Endodermal cell (in vitro differentiated cells): ENCODE results near the gene SNRNP27. TPM values are rescaled to one million over a fixed set of nuclear protein-coding genes. Genes with fewer than 3 reads are reported as not detected.

Experiments used
- DNase-seq: peaks from one replicate; pipeline ENCODE4 v3.0.0-alpha.2; 2017
- H3K27ac ChIP-seq: 2 replicates; pipeline ENCODE4 v1.5.1; 2013; ENCODE audit warnings: mild to moderate bottlenecking, low read depth, low read length, moderate library complexity
- H3K27me3 ChIP-seq: 2 replicates; pipeline ENCODE4 v1.6.1; 2013; ENCODE audit warnings: mild to moderate bottlenecking, low read length, moderate library complexity; ENCODE audit not compliant: insufficient read depth, control insufficient read depth, poor library complexity, severe bottlenecking
- H3K36me3 ChIP-seq: 2 replicates; pipeline ENCODE4 v1.7.0; 2013; ENCODE audit warnings: mild to moderate bottlenecking, low read length, moderate library complexity; ENCODE audit not compliant: control insufficient read depth, insufficient read depth
- H3K4me1 ChIP-seq: one replicate; pipeline ENCODE4 v1.7.0; 2013; ENCODE audit warnings: low read length; ENCODE audit not compliant: control insufficient read depth, insufficient read depth
- H3K4me3 ChIP-seq: 2 replicates; pipeline ENCODE4 v1.5.1; 2013; ENCODE audit warnings: mild to moderate bottlenecking, low read length, moderate library complexity
- H3K9ac ChIP-seq: 2 replicates; pipeline ENCODE4 v1.6.1; 2013; ENCODE audit warnings: mild to moderate bottlenecking, low read length, moderate library complexity; ENCODE audit not compliant: poor library complexity, severe bottlenecking; ENCODE audit errors: extremely low read depth
- H3K9me3 ChIP-seq: 2 replicates; pipeline ENCODE4 v1.6.1; 2013; ENCODE audit warnings: mild to moderate bottlenecking, low read length, moderate library complexity; ENCODE audit not compliant: control insufficient read depth
- H3K27ac Mint-ChIP-seq: 2 replicates; pipeline ENCODE4 v1.8.0; 2020; ENCODE audit warnings: mixed read lengths
- H3K27me3 Mint-ChIP-seq: 2 replicates; pipeline ENCODE4 v1.8.0; 2021; ENCODE audit warnings: mild to moderate bottlenecking, mixed read lengths; ENCODE audit not compliant: insufficient read depth
- H3K36me3 Mint-ChIP-seq: 2 replicates; pipeline ENCODE4 v1.8.0; 2020; ENCODE audit warnings: low read depth, mixed read lengths
- H3K4me1 Mint-ChIP-seq: 2 replicates; pipeline ENCODE4 v1.8.0; 2020; ENCODE audit warnings: mixed read lengths
- H3K4me3 Mint-ChIP-seq: 2 replicates; pipeline ENCODE4 v1.8.0; 2020; ENCODE audit warnings: mild to moderate bottlenecking, moderate library complexity, mixed read lengths
- H3K9me3 Mint-ChIP-seq: 2 replicates; pipeline ENCODE4 v1.8.0; 2020; ENCODE audit warnings: mild to moderate bottlenecking, mixed read lengths
- WGBS, 2 experiments: methylation state at CpG; one replicate each; pipeline versions ENCODE4 v1.1.5 to v1.1.7; 2013; ENCODE audit warnings: missing lambda C conversion rate in 2 of 2, mixed read lengths in 1 of 2; ENCODE audit not compliant: insufficient coverage in 1 of 2, insufficient read length in 1 of 2; 5-methylcytosine and 5-hydroxymethylcytosine counted together
- total RNA-seq, 2 donors: library from RNA; stranded (reverse); fragmentation: NEBNext Ultra II Directional in 1 of 2; extraction: Animal tissue kit (Norgen Biotek cat#: 25700) in 1 of 2; gene quantifications; 2 replicates in 1 of 2; 3 replicates in 1 of 2; pipeline ENCODE4 v1.2.1, GENCODE V29; 2021
- TF ChIP-seq, protein P1 (sequence below): fragments of 200-600 bp; sonication (generic); conservative IDR thresholded peaks from 2 replicates; pipeline ENCODE4 v1.5.0; 2021; ENCODE audit warnings: antibody characterized with exemption, mild to moderate bottlenecking

SNRNP27 gene
- total RNA-seq, 2 donors from 2014 or later, result 56.2 to 64.9 TPM

DNA sequence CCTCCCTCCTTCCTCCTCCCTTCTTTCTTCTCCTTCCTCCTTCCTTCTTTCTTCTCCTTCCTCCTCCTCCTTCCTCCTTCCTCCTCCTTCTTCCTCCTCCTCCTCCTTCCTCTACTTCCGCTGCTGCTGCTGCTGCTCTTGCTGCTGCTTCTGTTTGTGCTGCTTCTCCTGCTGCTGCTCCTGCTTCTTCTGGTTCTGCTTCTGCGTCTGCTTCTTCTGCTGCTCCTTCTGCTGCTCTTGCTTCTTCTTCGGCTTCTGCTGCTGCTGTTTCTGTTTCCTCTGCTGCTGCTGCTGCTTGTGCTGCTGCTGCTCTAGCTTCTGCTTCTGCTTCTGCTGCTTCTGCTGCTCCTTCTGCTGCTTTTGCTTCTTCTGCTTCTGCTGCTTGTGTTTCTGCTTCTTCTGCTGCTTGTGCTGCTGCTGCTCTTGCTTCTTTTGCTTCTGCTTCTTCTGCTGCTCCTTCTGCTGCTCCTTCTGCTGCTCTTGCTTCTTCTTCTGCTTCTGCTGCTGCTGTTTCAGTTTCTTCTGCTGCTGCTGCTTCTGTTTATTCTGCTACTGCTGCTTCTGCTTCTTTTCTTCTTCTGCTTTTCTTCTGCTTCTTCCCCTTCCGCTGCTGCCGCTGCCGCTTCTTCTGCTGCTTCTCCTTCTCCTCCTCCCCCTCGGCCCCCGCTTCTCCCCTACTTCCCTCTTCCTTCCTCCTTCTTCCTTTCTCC, 8.6 kb downstream of the SNRNP27 start:
- DNase-seq, result no peak
- no peak overlapping the region for H3K4me3 Mint-ChIP-seq
- Histone ChIP-seq H3K9me3 (no peaks in the 10 kb centered on the region), H3K36me3 (peaks cover 77% of the 10 kb centered on the region), H3K9ac (no peak overlapping the region), H3K4me1 (no peaks in the 10 kb centered on the region), H3K27me3 (no peaks in the 10 kb centered on the region), H3K27ac (no peak overlapping the region), H3K4me3 (no peak overlapping the region)
- TF ChIP-seq, protein P1, sequence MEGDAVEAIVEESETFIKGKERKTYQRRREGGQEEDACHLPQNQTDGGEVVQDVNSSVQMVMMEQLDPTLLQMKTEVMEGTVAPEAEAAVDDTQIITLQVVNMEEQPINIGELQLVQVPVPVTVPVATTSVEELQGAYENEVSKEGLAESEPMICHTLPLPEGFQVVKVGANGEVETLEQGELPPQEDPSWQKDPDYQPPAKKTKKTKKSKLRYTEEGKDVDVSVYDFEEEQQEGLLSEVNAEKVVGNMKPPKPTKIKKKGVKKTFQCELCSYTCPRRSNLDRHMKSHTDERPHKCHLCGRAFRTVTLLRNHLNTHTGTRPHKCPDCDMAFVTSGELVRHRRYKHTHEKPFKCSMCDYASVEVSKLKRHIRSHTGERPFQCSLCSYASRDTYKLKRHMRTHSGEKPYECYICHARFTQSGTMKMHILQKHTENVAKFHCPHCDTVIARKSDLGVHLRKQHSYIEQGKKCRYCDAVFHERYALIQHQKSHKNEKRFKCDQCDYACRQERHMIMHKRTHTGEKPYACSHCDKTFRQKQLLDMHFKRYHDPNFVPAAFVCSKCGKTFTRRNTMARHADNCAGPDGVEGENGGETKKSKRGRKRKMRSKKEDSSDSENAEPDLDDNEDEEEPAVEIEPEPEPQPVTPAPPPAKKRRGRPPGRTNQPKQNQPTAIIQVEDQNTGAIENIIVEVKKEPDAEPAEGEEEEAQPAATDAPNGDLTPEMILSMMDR, result no peak
- H3K27ac Mint-ChIP-seq, result no peak overlapping the region
- peaks cover 60% of the 10 kb centered on the region for H3K36me3 Mint-ChIP-seq
- WGBS, 2 experiments, result 94 to 95% methylated on average over 5 to 8 of the region's 8 CpGs
- H3K9me3 Mint-ChIP-seq, result no peaks in the 10 kb centered on the region
- H3K27me3 Mint-ChIP-seq, result no peaks in the 10 kb centered on the region
- no peaks in the 10 kb centered on the region for H3K4me1 Mint-ChIP-seq

DNA sequence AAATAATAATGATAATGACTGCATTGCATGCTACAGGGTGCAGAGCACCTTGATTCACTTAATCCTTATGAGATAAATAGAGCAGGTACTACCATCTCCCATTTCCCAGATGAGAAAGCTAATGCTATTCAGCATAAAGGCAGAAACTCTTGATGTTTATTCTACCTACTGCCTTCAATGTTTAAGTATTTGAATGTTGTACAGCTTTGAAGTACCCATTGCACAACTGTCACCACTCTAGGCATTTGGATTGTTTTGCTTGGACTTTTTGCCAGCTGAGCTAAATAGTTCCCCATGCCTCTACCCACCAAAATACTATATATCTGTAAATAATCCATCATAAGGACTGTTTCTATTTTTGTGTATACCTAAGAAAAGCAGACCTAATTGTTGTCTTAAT, 13.5 kb downstream of the SNRNP27 start:
- TF ChIP-seq, protein P1, result no peak
- H3K9me3 ChIP-seq, result no peaks in the 10 kb centered on the region
- H3K27me3 ChIP-seq, result no peaks in the 10 kb centered on the region
- Mint-ChIP-seq H3K27ac (no peak overlapping the region), H3K36me3 (peaks cover 34% of the 10 kb centered on the region), H3K4me3 (no peak overlapping the region), H3K4me1 (no peaks in the 10 kb centered on the region), H3K27me3 (no peaks in the 10 kb centered on the region), H3K9me3 (no peaks in the 10 kb centered on the region)
- H3K27ac ChIP-seq, result no peak overlapping the region
- no peaks in the 10 kb centered on the region for H3K4me1 ChIP-seq
- no peak overlapping the region for H3K9ac ChIP-seq
- H3K4me3 ChIP-seq, result no peak overlapping the region
- peaks cover 71% of the 10 kb centered on the region for H3K36me3 ChIP-seq
- no peak for DNase-seq

DNA sequence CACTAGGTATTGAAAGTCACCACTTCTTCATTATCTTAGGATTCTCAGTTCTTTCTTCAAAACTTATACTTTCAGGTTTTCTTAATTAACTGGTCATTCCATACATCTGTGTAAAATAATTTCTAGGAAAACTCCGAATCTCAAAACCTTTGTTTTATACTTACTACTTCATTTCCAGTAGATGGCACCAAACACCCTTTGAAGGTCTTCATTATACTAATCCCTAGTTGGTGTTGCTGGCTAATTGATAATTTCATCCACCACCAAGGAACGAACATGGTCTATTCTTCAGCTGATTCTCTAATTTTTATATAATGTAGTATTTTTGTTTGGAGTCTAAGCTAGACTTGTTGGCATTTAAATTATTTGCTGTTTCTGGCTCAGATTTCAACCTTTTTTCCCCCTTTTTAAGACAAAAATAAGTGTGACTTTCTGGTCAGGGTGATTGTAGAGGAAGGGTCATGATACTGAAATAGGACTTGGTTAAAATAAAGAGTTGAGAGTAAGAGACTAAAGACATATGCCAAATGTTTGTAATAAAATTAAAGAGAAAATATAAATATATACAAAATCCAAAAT, 18.3 kb downstream of the SNRNP27 start:
- H3K27me3 Mint-ChIP-seq, result no peaks in the 10 kb centered on the region
- Histone ChIP-seq H3K4me3 (no peak overlapping the region), H3K27me3 (peaks cover 9% of the 10 kb centered on the region), H3K27ac (no peak overlapping the region), H3K9me3 (no peaks in the 10 kb centered on the region), H3K4me1 (no peaks in the 10 kb centered on the region), H3K36me3 (peaks cover 39% of the 10 kb centered on the region), H3K9ac (no peak overlapping the region)
- no peak overlapping the region for H3K27ac Mint-ChIP-seq
- TF ChIP-seq, protein P1, result peak; percentile 87
- H3K36me3 Mint-ChIP-seq, result peaks cover 16% of the 10 kb centered on the region
- no peak overlapping the region for H3K4me3 Mint-ChIP-seq
- no peaks in the 10 kb centered on the region for H3K4me1 Mint-ChIP-seq
- 50% methylated on average over 2 of the region's 2 CpGs; no CpG with 5 or more reads in 1 of the 2 experiments for WGBS, 2 experiments
- DNase-seq, result no peak
- no peaks in the 10 kb centered on the region for H3K9me3 Mint-ChIP-seq
